Measurements from ENCODE around the gene NPSR1.

NPSR1 gene

GRCh38 chr7:34835901-34836600 is 178.0 kb downstream of the NPSR1 start:
- Histone ChIP-seq H3K4me3 (ENCODE audit: low read depth, low read length) (no peak overlapping the region), H3K36me3 (ENCODE audit: insufficient read depth, low read length) (no peaks in the 10 kb centered on the region), H3K27ac (ENCODE audit: low read depth, low read length) (no peak overlapping the region), H3K4me1 (ENCODE audit: control insufficient read depth, insufficient read depth, low read length, unreplicated experiment) (peaks cover 13% of the 10 kb centered on the region), H2AFZ (ENCODE audit: low read length, unreplicated experiment) (no peak overlapping the region), H3K79me2 (ENCODE audit: control insufficient read depth, insufficient read depth, low read length, unreplicated experiment) (no peaks in the 10 kb centered on the region), H3K27me3 (ENCODE audit: insufficient read depth, low read length) (peaks cover 22% of the 10 kb centered on the region)

GRCh38 chr7:34837316-34837715 is 179.3 kb downstream of the NPSR1 start:
- no peaks in the 10 kb centered on the region for H3K79me2 ChIP-seq (ENCODE audit: control insufficient read depth, insufficient read depth, low read length, unreplicated experiment)
- no peak overlapping the region for H2AFZ ChIP-seq (ENCODE audit: low read length, unreplicated experiment)

GRCh38 chr7:34837801-34838201 is 179.8 kb downstream of the NPSR1 start:
- peaks cover 13% of the 10 kb centered on the region for H3K4me1 ChIP-seq (ENCODE audit: control insufficient read depth, insufficient read depth, low read length, unreplicated experiment)
- no peaks in the 10 kb centered on the region for H3K79me2 ChIP-seq (ENCODE audit: control insufficient read depth, insufficient read depth, low read length, unreplicated experiment)
- H3K4me3 ChIP-seq (ENCODE audit: low read depth, low read length) = no peak overlapping the region
- no peak overlapping the region for H3K27ac ChIP-seq (ENCODE audit: low read depth, low read length)
- H2AFZ ChIP-seq (ENCODE audit: low read length, unreplicated experiment) = no peak overlapping the region
- H3K27me3 ChIP-seq (ENCODE audit: insufficient read depth, low read length) = peaks cover 27% of the 10 kb centered on the region
- no peaks in the 10 kb centered on the region for H3K36me3 ChIP-seq (ENCODE audit: insufficient read depth, low read length)

More at GRCh38 chr7:34837316-34837715, 179.3 kb downstream of the NPSR1 start:
- no peak overlapping the region for H3K27ac ChIP-seq (ENCODE audit: low read depth, low read length)
- peaks cover 13% of the 10 kb centered on the region for H3K4me1 ChIP-seq (ENCODE audit: control insufficient read depth, insufficient read depth, low read length, unreplicated experiment)
- no peak overlapping the region for H3K4me3 ChIP-seq (ENCODE audit: low read depth, low read length)
- H3K27me3 ChIP-seq (ENCODE audit: insufficient read depth, low read length) = peaks cover 27% of the 10 kb centered on the region
- H3K36me3 ChIP-seq (ENCODE audit: insufficient read depth, low read length) = no peaks in the 10 kb centered on the region

GRCh38 chr7:34838329-34838728 is 180.3 kb downstream of the NPSR1 start:
- H3K4me3 ChIP-seq (ENCODE audit: low read depth, low read length) = no peak overlapping the region
- peaks cover 24% of the 10 kb centered on the region for H3K27me3 ChIP-seq (ENCODE audit: insufficient read depth, low read length)
- peaks cover 13% of the 10 kb centered on the region for H3K4me1 ChIP-seq (ENCODE audit: control insufficient read depth, insufficient read depth, low read length, unreplicated experiment)
- no peaks in the 10 kb centered on the region for H3K79me2 ChIP-seq (ENCODE audit: control insufficient read depth, insufficient read depth, low read length, unreplicated experiment)
- no peaks in the 10 kb centered on the region for H3K36me3 ChIP-seq (ENCODE audit: insufficient read depth, low read length)
- no peak overlapping the region for H3K27ac ChIP-seq (ENCODE audit: low read depth, low read length)
- no peak overlapping the region for H2AFZ ChIP-seq (ENCODE audit: low read length, unreplicated experiment)

GRCh38 chr7:34839645-34840044 is 181.6 kb downstream of the NPSR1 start:
- H3K4me3 ChIP-seq (ENCODE audit: low read depth, low read length) = no peak overlapping the region
- H2AFZ ChIP-seq (ENCODE audit: low read length, unreplicated experiment) = no peak overlapping the region
- no peak overlapping the region for H3K27ac ChIP-seq (ENCODE audit: low read depth, low read length)
- peaks cover 13% of the 10 kb centered on the region for H3K4me1 ChIP-seq (ENCODE audit: control insufficient read depth, insufficient read depth, low read length, unreplicated experiment)
- H3K36me3 ChIP-seq (ENCODE audit: insufficient read depth, low read length) = no peaks in the 10 kb centered on the region
- H3K27me3 ChIP-seq (ENCODE audit: insufficient read depth, low read length) = peaks cover 21% of the 10 kb centered on the region; the same call in 1 of the 2 replicates
- H3K79me2 ChIP-seq (ENCODE audit: control insufficient read depth, insufficient read depth, low read length, unreplicated experiment) = no peaks in the 10 kb centered on the region

GRCh38 chr7:34840176-34840785 is 182.3 kb downstream of the NPSR1 start:
- H3K27ac ChIP-seq (ENCODE audit: low read depth, low read length) = no peak overlapping the region
- H2AFZ ChIP-seq (ENCODE audit: low read length, unreplicated experiment) = no peak overlapping the region
- peaks cover 13% of the 10 kb centered on the region for H3K4me1 ChIP-seq (ENCODE audit: control insufficient read depth, insufficient read depth, low read length, unreplicated experiment)
- H3K27me3 ChIP-seq (ENCODE audit: insufficient read depth, low read length) = peaks cover 25% of the 10 kb centered on the region; the same call in 1 of the 2 replicates
- no peaks in the 10 kb centered on the region for H3K79me2 ChIP-seq (ENCODE audit: control insufficient read depth, insufficient read depth, low read length, unreplicated experiment)
- no peaks in the 10 kb centered on the region for H3K36me3 ChIP-seq (ENCODE audit: insufficient read depth, low read length)
- no peak overlapping the region for H3K4me3 ChIP-seq (ENCODE audit: low read depth, low read length)

GRCh38 chr7:34841326-34841725 is 183.3 kb downstream of the NPSR1 start:
- Histone ChIP-seq H3K79me2 (ENCODE audit: control insufficient read depth, insufficient read depth, low read length, unreplicated experiment) (no peaks in the 10 kb centered on the region), H3K36me3 (ENCODE audit: insufficient read depth, low read length) (no peaks in the 10 kb centered on the region), H3K27ac (ENCODE audit: low read depth, low read length) (no peak overlapping the region), H3K4me3 (ENCODE audit: low read depth, low read length) (no peak overlapping the region), H3K4me1 (ENCODE audit: control insufficient read depth, insufficient read depth, low read length, unreplicated experiment) (peaks cover 13% of the 10 kb centered on the region), H2AFZ (ENCODE audit: low read length, unreplicated experiment) (no peak overlapping the region), H3K27me3 (ENCODE audit: insufficient read depth, low read length) (peaks cover 25% of the 10 kb centered on the region; the same call in 1 of the 2 replicates)

GRCh38 chr7:34842782-34843181 is 184.8 kb downstream of the NPSR1 start:
- H2AFZ ChIP-seq (ENCODE audit: low read length, unreplicated experiment) = no peak overlapping the region
- no peak overlapping the region for H3K27ac ChIP-seq (ENCODE audit: low read depth, low read length)
- H3K4me3 ChIP-seq (ENCODE audit: low read depth, low read length) = no peak overlapping the region
- no peaks in the 10 kb centered on the region for H3K36me3 ChIP-seq (ENCODE audit: insufficient read depth, low read length)
- H3K4me1 ChIP-seq (ENCODE audit: control insufficient read depth, insufficient read depth, low read length, unreplicated experiment) = peaks cover 3% of the 10 kb centered on the region
- H3K27me3 ChIP-seq (ENCODE audit: insufficient read depth, low read length) = peaks cover 28% of the 10 kb centered on the region; the same call in 1 of the 2 replicates
- H3K79me2 ChIP-seq (ENCODE audit: control insufficient read depth, insufficient read depth, low read length, unreplicated experiment) = no peaks in the 10 kb centered on the region

GRCh38 chr7:34844406-34844805 is 186.4 kb downstream of the NPSR1 start:
- no peaks in the 10 kb centered on the region for H3K4me1 ChIP-seq (ENCODE audit: control insufficient read depth, insufficient read depth, low read length, unreplicated experiment)
- no peak overlapping the region for H3K4me3 ChIP-seq (ENCODE audit: low read depth, low read length)
- peaks cover 33% of the 10 kb centered on the region; the same call in 1 of the 2 replicates for H3K27me3 ChIP-seq (ENCODE audit: insufficient read depth, low read length)
- H2AFZ ChIP-seq (ENCODE audit: low read length, unreplicated experiment) = no peak overlapping the region
- no peak overlapping the region for H3K27ac ChIP-seq (ENCODE audit: low read depth, low read length)
- H3K79me2 ChIP-seq (ENCODE audit: control insufficient read depth, insufficient read depth, low read length, unreplicated experiment) = no peaks in the 10 kb centered on the region
- H3K36me3 ChIP-seq (ENCODE audit: insufficient read depth, low read length) = no peaks in the 10 kb centered on the region

- Histone ChIP-seq H2AFZ (ENCODE audit: low read length, unreplicated experiment) (no peak overlapping the region), H3K79me2 (ENCODE audit: control insufficient read depth, insufficient read depth, low read length, unreplicated experiment) (no peaks in the 10 kb centered on the region), H3K4me1 (ENCODE audit: control insufficient read depth, insufficient read depth, low read length, unreplicated experiment) (no peaks in the 10 kb centered on the region), H3K4me3 (ENCODE audit: low read depth, low read length) (no peak overlapping the region), H3K27me3 (ENCODE audit: insufficient read depth, low read length) (peaks cover 31% of the 10 kb centered on the region; the same call in 1 of the 2 replicates), H3K27ac (ENCODE audit: low read depth, low read length) (no peak overlapping the region), H3K36me3 (ENCODE audit: insufficient read depth, low read length) (no peaks in the 10 kb centered on the region)
Observed at GRCh38 chr7:34844936-34845665, 187.1 kb downstream of the NPSR1 start.
